ENCODE data around the gene ARF6.
A peak's percentile ranks its signal among the peaks of the same experiment; 100 is the strongest.
"Not testable (repeated sequence)": the region's sequence is repeated elsewhere in the genome, so short reads cannot be mapped to it uniquely, and the experiment has no call there.

The ARF6 gene

GRCh38 chr14:49879646-49880204, 13.2 kb upstream of the ARF6 start:
- peak; percentile 82 for DNase-seq

- DNase-seq = peak; percentile 29
Observed at GRCh38 chr14:49880267-49881064, 12.4 kb upstream of the ARF6 start.

- no peak for DNase-seq
Observed at GRCh38 chr14:49881350-49882001, 11.4 kb upstream of the ARF6 start.

- no peak for DNase-seq
Observed at GRCh38 chr14:49882826-49883694, 9.8 kb upstream of the ARF6 start.

GRCh38 chr14:49886523-49886922, 6.4 kb upstream of the ARF6 start:
- no peak for DNase-seq

- DNase-seq = no peak
Observed at GRCh38 chr14:49888293-49888692, 4.6 kb upstream of the ARF6 start.

GRCh38 chr14:49892301-49892635, 614 bp upstream of the ARF6 start:
- DNase-seq = peak; percentile 61

- DNase-seq = peak; percentile 91
Observed at GRCh38 chr14:49893309-49894213, 679 bp downstream of the ARF6 start.

GRCh38 chr14:49894214-49895107, 1.6 kb downstream of the ARF6 start:
- not testable (repeated sequence) for DNase-seq

- DNase-seq = no peak
Observed at GRCh38 chr14:49895480-49895879, 2.6 kb downstream of the ARF6 start.

- DNase-seq = not testable (repeated sequence)
Observed at GRCh38 chr14:49896272-49896671, 3.4 kb downstream of the ARF6 start.

GRCh38 chr14:49896966-49897365, 4.1 kb downstream of the ARF6 start:
- DNase-seq = no peak

- DNase-seq = no peak
Observed at GRCh38 chr14:49897414-49897813, 4.5 kb downstream of the ARF6 start.

- no peak for DNase-seq
Observed at GRCh38 chr14:49897965-49898364, 5.1 kb downstream of the ARF6 start.

- no peak for DNase-seq
Observed at GRCh38 chr14:49898485-49898884, 5.6 kb downstream of the ARF6 start.

- DNase-seq = no peak
Observed at GRCh38 chr14:49900973-49901372, 8.1 kb downstream of the ARF6 start.

- not testable (repeated sequence) for DNase-seq
Observed at GRCh38 chr14:49902679-49903246, 9.9 kb downstream of the ARF6 start.

GRCh38 chr14:49904270-49904669, 11.4 kb downstream of the ARF6 start:
- DNase-seq = no peak

GRCh38 chr14:49905989-49906388, 13.1 kb downstream of the ARF6 start:
- no peak for DNase-seq

GRCh38 chr14:49907186-49907585, 14.3 kb downstream of the ARF6 start:
- no peak for DNase-seq

- DNase-seq = no peak
Observed at GRCh38 chr14:49908433-49908782, 15.5 kb downstream of the ARF6 start.
